RPMI7951 (cell line): ENCODE measurements around the gene KDM1B. TPM values are rescaled to one million over a fixed set of nuclear protein-coding genes. Genes with fewer than 3 reads are reported as not detected.
"Not testable (repeated sequence)": the region's sequence is repeated elsewhere in the genome, so short reads cannot be mapped to it uniquely, and the experiment has no call there.

Experiments
- DNase-seq: peaks from one replicate; pipeline ENCODE4 v3.0.0-alpha.2; 2012; ENCODE audit warnings: low read depth
- total RNA-seq: library from RNA; depleted of rRNA; stranded (reverse); fragments of >200 nt; shearing (Covaris generic); gene quantifications from 2 replicates; pipeline ENCODE4 v1.2.3, GENCODE V29; 2014

The KDM1B gene
- total RNA-seq, 1 experiment from 2014 or later: 12.5 TPM

- DNase-seq: peak; percentile 49
Measured at GRCh38 chr6:18148304-18149025, 6.8 kb upstream of the KDM1B start.

DNA sequence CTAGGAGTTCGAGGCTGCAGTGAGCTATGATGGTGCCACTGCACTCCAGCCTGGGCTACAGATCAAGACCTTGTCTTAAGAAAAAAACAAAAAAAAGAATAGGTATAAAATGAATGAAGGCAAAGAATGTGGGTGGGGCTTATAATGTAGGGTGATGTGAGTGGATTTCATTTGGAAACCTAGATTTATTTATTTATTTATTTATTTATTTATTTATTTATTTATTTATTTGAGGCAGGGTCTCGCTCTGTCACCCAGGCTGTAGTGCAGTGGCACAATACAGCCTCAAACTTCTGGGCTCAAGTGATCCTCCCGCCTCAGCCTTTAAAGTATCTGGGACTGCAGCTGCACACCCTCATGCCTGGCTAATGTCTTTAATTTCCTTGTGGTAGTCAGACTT, 3.8 kb upstream of the KDM1B start:
- not testable (repeated sequence) for DNase-seq

DNA sequence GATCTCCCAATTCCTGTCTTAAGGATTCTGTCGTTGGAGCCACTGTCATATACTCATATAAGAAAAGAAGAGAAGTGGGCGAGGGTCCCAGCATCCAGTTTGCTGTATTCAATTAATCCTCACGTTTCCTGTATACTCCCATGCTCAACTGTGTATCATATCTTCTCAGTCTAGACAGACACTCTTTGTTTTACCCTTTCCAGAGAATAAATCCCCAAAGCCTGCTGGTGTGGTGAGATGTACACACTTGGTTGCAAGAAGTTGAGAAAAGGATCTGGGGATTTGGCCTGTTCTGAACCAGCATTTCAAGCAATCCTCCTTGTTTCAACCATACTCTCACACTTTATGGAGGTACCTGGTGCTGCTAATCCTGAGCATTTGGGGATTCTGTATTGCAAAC, 3.4 kb upstream of the KDM1B start:
- no peak for DNase-seq

GRCh38 chr6:18153311-18153703, 1.9 kb upstream of the KDM1B start:
- no peak for DNase-seq

- DNase-seq: no peak
Measured at GRCh38 chr6:18154507-18155149, 594 bp upstream of the KDM1B start, which contains the start of gene TPMT. Gene TPMT, minus strand, starts transcription at chr6:18155077. Its CDS starts 5,950 bp downstream, at chr6:18149127.

DNA sequence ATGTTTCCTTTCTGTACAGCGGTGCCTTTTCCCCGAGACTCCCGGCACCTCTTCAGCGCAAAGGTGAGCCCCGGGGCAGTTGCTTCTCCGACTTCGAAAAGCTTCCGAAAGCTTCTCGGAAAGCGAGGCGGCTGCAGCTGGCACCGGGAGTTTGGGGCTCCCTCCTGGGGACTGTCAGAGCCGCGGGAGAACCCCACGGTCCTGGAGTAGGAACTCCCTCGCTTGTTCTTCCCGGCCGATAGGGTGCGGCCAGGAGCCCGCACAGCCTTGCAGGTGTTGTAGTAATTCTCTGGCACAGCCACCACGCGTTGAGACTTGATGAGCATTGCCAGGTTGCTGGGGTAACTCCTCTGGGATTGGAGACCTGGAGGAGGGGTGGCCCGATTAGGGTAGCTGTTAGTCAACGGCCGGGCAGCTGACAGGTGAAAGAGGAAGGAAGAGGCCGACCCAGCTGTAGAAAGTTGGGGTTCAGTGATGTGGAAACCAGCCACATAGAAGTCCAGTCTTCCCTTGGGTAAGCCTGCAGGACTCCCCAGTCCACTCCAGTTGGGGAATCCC, 721 bp downstream of the KDM1B start:
- peak; percentile 46 for DNase-seq

DNA sequence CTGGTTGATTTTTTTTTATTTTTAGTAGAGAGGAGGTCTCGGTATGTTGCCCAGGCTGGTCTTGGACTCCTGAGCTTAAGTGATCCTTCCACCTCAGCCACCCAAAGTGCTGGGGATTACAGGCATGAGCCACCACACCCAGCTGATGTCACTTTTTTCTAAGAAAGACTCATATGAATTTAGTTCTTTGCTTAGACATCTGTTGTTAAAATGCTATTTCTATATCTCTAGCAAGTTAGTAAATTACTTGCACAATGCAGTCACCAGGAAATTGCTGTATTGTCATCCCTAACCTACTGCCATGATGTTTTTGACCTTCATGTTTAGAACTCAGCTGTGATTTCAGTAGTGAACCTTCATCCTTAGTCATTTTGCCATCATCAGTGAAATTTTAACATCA, 5.7 kb downstream of the KDM1B start:
- no peak for DNase-seq

GRCh38 chr6:18161431-18161830, 6.2 kb downstream of the KDM1B start:
- DNase-seq: no peak

GRCh38 chr6:18162401-18162800, 7.2 kb downstream of the KDM1B start:
- no peak for DNase-seq

GRCh38 chr6:18165751-18166150, 10.5 kb downstream of the KDM1B start:
- DNase-seq: no peak

- DNase-seq: no peak
Measured at GRCh38 chr6:18166312-18167036, 11.3 kb downstream of the KDM1B start.

DNA sequence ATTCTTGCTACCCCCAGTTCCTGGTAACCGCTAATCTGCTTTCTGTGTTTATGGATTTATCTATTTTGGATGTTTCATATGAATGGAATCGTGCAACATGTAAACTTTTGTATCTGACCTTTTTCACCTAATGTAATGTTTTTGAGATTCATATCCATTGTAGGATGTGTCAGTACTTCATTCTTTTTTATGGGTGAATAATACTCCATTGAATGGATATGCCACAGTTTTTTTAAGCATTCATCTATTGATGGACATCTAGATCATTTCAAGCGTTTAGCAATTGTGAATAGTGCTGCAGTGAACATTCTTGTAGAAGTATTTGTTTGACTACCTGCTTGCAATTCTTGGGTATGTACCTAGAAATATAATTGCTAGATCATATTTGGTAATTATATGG, 13.0 kb downstream of the KDM1B start:
- DNase-seq: no peak

- no peak for DNase-seq
Measured at GRCh38 chr6:18171871-18172270, 16.6 kb downstream of the KDM1B start.

- DNase-seq: not testable (repeated sequence)
Measured at GRCh38 chr6:18176198-18176597, 21.0 kb downstream of the KDM1B start.

GRCh38 chr6:18177286-18177965, 22.2 kb downstream of the KDM1B start:
- no peak for DNase-seq

DNA sequence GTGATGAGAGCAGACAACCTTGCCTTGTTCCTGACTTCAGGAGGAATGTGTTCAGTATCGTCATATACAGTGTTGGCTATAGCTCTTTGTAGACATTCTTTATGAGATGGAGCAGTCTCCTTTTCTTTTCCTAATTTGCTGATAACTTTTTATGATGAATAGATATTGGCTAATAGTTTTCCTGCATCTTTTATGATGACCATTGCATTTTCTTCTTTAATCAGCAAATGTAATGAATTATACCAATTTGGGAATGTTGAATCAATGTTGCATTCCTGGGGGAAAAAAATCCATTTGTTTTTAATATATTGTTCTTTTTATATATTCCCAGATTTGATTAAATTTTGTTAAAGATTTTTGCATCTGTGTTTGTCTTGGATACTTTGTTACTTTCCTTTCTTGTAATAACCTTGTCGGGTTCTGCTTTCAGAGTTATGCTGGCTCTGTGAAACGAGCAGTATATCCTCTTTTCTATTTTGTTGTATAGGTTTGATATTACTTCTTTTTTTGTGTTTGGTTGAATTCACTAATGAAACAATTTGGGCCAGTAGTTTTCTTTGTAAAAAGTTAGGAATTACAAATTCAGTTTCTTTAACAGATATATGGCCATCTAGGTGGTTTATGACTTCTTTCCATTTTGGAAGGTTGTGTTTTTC, 23.9 kb downstream of the KDM1B start:
- DNase-seq: no peak

DNA sequence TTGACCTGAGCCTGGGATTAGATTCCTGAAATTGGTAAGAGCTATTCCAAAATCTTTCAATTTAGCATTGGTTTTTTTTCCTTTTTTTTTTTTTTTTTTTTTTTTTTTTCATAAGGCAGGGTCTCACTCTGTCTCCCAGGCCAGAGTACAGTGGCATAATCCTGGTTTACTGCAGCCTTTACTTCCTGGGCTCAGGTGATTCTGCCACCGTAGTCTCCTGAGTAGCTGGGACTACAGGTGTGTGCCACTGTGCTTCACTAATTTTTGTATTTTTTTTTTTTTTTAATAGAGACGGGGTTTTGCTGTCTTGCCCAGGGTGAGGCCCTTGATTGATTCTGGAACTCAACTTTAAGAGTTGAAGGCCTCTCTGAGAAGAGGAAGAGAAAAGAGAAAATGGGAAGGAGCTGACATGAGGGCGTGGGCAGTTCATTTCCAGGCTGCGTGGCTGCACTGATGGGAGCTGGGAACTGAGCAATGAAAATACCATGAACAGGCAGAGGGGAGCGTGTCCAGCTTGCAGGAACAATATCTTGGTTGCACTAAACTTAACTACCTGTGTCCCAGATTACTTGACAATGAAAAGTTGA, 24.6 kb downstream of the KDM1B start:
- DNase-seq: no peak

DNA sequence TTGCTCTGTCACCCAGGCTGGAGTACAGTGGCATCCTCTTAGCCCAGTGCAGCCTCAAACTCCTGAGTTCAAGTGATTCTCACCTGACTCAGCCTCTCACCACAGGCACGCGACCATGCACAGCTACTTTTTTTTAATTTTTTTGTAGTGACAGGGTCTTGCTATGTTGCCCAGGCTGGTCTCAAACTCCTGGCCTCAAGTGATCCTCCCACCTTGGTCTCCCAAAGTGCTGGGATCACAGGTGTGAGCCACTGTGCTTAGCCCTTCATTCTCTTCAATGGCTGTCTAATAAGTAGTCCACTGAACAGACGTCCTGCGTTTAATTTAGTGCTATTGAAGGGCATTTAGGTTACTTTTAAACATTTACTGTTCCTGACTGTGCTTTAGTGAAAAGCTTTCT, 27.3 kb downstream of the KDM1B start:
- no peak for DNase-seq

- no peak for DNase-seq
Measured at GRCh38 chr6:18183766-18184165, 28.5 kb downstream of the KDM1B start.

- no peak for DNase-seq
Measured at GRCh38 chr6:18185624-18186023, 30.4 kb downstream of the KDM1B start.

DNA sequence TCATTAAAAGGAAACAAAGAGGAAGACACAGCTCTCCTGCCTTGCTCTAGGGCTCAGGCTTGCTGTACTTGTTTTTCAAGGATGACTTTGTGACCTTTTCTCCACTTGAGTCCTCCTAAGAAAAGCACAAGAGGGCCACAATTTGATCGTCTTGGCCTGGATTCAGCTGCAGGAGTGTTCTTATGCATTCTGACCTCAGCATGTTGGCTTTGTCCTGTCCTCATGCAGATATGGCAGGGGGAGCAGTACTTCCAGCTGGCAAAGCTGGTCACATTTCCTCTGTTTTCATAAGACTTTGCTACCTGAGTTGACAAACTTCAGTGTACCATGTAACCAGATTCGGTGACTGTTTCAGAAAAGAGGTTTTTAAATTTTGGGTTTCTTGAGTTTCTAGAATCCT, 30.8 kb downstream of the KDM1B start:
- no peak for DNase-seq
